Posterior vena cava (tissue), 2 donors: ENCODE data around the gene SLC12A1. TPM values are rescaled to one million over a fixed set of nuclear protein-coding genes. Genes with fewer than 3 reads are reported as not detected.

Source experiments
- DNase-seq: peaks from one replicate; pipeline ENCODE4 v3.0.0-alpha.2; 2020; ENCODE audit warnings: low spot score
- intact Hi-C, 2 donors: fragments of 100-400 bp; cut with DNase I; formaldehyde crosslinking; loops; one replicate each; pipeline versions ENCODE4 v1.14.1 to v1.14.2; 2022 to 2023
- total RNA-seq, 2 donors: library from RNA; stranded (reverse); fragmentation: NEBNext Ultra II Directional; extraction: Animal tissue kit (Norgen Biotek cat#: 25700); gene quantifications; one replicate each; pipeline ENCODE4 v1.2.1, GENCODE V29; 2021
- donor health status: DM: yes; HTN: yes; CAD: no.
- donor health status: DM: yes; HTN: yes; CAD: no.

Gene SLC12A1
- total RNA-seq, 2 donors from 2014 or later: not detected

DNA sequence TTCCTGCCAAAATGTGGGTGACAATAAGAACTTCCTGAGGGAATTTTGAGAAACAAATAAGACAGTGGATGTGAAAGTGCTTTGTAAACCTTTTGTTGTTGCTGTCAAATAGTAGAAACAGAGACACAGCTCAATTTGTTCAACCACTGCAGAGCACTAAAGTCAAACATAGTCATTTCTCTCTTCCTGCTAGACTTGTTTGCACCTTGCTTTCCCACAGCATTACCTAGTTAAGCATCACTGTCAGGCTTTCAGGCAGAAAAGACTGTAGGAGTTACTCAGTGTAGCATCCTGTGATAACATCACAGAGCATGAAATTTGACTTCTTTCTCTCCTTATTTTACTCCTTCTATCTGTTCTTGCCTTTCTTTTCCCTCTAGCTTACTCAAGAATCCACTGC lies 27.1 kb downstream of the SLC12A1 start:
- intact Hi-C loops: no loop called here
- no peak for DNase-seq

DNA sequence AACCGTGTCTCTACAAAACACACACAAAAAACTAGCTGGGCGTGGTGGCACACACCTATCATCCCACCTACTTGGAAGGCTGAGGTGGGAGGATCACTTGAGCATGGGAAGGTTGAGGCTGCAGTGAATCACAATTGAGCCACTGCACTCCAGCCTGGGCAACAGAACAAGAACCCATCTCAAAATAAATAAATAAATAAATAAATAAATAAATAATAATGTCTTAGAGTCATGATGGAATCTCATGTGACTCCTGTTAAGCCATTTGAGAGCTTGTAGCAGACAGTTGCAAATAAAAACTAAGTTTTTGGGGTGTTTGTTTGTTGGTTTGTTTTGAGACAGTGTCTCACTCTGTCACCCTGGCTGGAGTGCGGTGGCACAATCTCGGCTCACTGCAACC lies 33.2 kb downstream of the SLC12A1 start:
- intact Hi-C loops: no loop called here
- no peak for DNase-seq

DNA sequence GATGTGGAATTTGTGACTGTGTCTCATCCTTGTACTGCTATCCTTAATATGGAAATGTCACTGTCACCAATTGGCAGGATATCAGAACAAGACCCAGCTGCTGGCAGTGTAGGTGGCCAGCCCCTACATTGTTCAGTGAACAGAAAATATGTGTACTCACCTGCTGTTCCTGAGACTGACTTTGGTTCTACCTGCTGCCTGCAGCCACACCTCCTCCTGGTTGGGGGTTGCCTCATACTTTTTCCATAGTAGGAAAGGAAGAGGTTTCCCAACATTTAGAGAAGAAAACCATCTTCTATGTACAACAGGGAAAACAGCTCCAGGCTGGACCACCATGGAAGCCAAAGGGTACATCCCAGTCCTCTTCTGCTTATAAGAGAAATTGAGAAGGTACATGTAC lies 35.9 kb downstream of the SLC12A1 start:
- DNase-seq: no peak
- intact Hi-C loops: no loop called here

DNA sequence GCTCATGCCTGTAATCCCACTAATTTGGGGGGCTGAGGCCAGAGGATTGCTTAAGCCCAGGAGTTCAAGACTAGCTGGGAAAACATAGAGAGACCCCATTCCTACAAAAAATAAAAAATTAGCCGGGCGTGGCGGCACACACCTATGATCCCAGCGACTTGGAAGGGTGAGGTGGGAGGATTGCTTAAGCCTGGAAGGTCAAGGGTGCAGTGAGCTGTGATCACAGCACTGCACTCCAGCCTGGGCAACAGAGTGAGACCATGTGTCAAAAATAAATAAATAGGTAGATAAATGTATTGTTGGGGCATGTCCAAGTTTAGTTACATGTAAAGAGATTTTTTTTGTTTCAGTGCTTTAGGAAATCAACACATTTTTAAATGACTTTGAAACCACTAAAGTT lies 36.4 kb downstream of the SLC12A1 start:
- DNase-seq: no peak

DNA sequence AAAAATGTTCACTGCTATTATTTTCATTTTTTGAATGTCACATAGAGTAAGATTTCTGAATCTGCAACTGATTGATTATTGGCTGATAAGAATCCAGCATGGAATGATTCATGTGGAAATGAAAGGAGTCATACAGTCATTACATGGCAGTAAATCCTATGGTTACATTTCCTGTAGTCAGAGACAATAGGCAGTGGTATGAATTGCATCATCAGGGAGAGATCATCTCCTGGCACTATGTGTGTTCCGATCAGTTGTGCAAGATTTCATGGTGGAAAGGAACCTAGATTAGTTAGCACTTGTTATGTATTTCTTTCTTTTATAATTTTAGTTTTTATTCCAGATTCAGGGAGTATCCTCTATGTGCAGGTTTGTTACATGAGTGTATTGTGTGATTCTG lies 38.8 kb downstream of the SLC12A1 start:
- DNase-seq: no peak
- intact Hi-C loops: loop anchor here in 1 of 2 donors (5.0 kb wide), 1 partner anchor 488 kb away; no protein-coding TSS in a partner anchor

More for the DNA sequence above, 36.4 kb downstream of the SLC12A1 start:
- intact Hi-C loops: no loop called here

DNA sequence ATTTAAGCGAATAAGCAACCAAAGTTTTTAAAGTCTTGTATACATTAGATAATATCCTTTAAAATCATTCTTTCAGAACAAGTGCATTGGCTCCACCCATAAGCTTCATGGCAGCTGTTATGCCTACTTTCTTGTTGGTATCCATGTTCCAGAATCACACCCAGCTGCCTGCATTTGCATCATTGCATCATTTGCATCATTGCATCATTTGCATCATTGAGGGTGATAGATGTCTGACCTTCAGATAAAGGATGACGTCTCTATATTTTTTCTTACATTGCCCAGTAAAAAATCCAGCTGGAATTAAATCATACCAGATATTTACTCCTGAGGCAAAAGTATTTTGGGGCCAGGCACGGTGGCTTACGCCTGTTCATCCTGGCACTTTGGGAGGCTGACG lies 42.3 kb downstream of the SLC12A1 start:
- intact Hi-C loops: loop anchor here in 1 of 2 donors (5.0 kb wide), 1 partner anchor 491 kb away; no protein-coding TSS in a partner anchor
- no peak for DNase-seq

DNA sequence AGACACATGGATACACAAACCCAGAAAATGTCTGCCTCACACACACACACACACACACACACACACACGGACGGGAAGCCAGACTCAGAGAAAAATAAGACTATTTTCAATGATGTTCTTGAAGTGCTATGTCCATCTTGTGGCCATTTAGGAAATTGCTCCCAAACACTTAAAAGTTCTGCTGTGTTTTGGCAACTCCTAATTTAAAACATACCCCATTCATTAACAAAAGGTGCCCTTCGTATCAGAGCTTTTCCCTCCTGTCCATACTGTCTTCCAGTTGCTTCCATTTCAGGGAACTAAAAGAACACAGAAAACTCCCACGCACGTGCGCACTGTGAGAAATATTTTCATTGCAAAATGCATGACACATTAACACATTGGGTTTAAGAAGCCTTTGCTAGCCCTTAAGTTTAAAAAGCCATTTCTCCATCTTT lies 44.6 kb downstream of the SLC12A1 start:
- intact Hi-C loops: no loop called here
- DNase-seq: no peak

DNA sequence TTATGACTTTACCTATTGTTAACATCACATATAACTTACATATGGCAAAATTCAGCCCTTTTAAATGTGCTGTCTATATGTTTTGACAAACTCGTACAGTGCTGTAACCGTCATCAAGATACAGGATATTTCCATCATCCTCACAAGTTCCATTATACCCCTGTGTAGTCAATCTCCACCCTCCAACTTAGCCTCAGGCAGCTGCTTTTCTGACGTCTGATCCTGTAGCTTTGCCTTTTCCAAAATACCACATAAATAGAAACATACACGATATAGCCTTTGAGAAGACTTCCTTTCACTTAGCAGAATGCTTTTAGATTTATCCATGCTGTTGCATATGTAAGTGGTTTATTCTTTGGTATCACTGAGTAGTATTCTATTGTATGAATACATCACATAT lies 47.1 kb downstream of the SLC12A1 start:
- intact Hi-C loops: no loop called here
- no peak for DNase-seq

DNA sequence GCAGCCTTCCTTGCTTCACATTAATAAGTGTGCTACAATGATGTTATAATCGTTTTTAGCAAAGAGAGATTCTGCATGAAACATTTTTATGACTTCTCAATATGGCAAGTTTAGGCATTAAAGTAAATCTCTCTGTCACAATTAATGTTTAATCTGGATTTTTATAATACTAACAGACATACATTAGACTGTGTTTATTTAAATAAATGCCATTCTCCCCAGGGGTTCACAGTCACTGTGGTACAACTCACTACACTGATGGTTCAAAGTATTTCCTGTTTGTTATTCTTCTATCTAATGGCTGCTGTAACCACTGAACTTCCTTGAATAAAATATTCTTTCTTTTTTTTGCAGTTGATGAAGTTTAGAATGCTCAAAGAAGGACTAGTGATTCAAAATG lies 59.0 kb downstream of the SLC12A1 start:
- DNase-seq: no peak
- intact Hi-C loops: no loop called here

DNA sequence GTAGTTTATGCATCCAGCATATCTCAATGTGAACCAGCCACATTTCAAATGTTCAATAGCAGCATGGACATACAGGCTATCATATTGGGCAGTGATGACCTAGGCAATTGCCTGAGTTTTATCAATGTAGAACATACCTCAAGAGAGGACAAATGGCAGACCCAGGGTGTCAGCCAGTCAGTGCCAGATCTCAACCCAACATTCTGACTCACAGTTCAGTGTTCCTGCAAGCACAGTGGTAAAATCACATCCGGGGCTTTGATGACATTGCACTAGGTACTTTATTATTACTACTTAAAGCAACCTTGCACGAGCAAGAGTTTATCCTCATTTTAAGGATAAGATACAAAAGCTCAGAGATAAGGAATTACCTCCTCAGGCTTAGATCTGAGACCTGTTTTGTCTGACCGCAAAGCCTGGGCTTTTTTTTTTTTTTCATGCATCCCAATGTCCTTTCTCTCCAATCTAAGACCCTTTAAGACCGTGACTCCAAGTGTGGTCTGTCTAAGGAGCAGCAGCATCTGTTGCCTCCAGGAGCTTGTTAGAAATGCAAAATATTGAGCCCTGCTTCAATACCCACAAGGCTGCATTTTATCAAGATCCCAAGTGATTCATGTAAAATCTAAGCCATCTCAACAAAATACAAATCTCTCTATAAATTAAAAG lies 60.1 kb downstream of the SLC12A1 start:
- intact Hi-C loops: no loop called here
- DNase-seq: no peak

DNA sequence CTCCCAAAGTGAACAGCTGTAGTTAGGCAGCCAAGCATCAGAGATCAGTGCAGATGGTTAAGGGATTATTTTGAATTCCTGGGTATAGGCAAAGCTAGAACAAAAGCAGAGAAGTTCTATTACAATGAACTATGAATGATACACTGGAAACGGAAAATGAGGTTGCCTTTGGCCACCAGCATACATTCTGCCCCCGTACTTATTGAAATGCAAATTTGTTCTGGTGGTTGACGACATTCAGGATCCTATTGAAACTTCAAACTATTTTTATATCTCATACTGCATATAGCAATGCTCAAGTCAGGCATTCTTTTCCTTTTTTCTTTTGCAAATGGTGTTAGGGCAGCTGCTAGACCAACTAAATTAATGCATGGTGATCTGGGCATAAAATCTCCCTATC lies 61.7 kb downstream of the SLC12A1 start:
- DNase-seq: no peak
- intact Hi-C loops: no loop called here

DNA sequence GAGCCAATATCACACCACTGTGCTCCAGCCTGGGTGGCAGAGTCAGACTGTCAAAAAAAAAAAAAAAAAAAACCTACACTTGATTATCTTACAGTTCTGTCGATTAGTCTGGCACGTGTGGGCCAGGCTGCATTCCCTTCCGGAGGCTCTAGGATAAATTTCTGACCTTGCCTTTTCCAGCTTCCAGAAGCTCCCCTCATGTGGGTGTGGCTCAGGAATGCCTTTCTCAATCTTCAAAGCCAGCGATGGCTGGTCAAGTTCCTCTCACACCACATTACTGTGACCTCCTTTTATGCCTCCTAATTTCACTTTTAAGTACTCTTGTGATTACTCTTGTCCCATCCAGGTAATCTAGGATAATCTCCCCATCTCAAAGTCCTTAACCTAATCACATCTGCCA lies 66.9 kb downstream of the SLC12A1 start:
- DNase-seq: no peak
- intact Hi-C loops: no loop called here

DNA sequence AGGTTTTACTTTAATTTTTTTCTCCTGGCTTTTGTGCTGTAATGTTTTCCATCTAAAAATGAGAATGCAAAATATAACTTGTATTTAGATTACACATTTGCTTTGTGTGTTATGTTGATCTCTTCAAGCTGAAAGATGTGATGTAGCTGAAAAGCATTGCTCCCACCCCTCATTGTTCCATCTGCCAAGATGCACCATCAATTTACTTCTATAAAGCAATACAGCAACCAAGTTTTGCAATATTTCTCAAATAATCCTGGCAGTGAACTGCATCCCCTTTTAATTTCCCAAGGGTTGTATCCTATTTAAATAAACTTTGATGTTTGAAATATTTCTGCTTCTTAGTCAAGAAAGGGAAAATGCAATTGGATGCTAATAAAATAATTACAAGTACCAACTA lies 72.6 kb downstream of the SLC12A1 start:
- DNase-seq: no peak
- intact Hi-C loops: no loop called here

DNA sequence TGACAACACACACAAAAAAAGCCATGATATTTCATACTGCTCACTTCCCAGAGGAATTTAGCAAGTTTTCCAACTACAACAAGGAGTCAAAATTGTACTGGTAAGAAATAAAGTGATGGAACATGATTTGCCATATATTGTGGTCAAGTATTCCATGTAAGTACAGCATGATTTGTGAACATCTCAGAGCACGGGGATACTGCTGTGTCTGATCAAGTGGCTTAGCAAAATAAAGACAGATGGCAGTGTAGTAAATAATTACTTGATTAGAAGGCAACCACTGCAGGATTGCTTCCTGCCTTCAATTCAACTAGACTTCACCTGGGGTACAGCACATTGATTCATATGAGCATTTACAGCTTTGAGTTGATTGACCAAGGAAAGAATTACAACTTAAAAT lies 73.5 kb downstream of the SLC12A1 start:
- intact Hi-C loops: no loop called here

DNA sequence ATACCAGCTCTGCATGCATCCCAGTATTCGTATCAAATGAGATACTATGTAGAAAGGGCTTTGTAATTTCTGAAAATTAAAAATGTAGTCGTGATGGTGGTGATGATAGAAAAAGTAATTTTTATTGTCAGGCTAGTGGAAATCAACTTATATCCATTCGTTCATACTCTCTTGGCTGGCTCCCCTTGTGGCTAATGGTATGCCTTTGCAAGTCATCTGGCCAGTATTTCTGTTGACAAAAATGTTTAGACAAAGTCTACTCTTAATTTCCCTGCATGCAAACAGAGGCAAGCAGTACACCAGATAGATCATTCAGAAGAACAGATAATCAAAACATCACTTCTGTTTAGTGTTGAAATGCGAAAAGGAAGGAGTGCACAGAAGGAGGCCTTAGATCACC lies 75.6 kb downstream of the SLC12A1 start:
- no peak for DNase-seq
- intact Hi-C loops: no loop called here

More for the DNA sequence above, 73.5 kb downstream of the SLC12A1 start:
- DNase-seq: no peak

DNA sequence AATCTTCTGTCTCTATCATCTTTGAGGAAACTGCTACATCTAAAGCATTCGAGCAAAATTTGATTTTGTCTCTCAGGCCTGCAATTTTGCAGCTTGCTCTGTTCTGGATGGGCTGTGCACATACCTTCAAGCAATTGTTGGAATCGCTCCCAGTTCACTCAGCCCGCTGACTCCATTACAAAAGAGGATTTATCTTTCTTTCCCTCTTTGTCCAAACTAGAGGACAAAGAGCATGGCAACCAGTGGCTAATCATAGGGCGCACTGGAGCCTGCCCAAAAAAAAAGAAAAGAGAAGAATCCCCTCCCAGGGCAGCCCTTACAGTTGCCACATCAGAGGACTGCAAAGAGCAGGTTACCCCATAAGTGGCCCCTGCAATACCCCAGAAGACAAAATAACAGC lies 76.1 kb downstream of the SLC12A1 start:
- intact Hi-C loops: no loop called here
- no peak for DNase-seq

DNA sequence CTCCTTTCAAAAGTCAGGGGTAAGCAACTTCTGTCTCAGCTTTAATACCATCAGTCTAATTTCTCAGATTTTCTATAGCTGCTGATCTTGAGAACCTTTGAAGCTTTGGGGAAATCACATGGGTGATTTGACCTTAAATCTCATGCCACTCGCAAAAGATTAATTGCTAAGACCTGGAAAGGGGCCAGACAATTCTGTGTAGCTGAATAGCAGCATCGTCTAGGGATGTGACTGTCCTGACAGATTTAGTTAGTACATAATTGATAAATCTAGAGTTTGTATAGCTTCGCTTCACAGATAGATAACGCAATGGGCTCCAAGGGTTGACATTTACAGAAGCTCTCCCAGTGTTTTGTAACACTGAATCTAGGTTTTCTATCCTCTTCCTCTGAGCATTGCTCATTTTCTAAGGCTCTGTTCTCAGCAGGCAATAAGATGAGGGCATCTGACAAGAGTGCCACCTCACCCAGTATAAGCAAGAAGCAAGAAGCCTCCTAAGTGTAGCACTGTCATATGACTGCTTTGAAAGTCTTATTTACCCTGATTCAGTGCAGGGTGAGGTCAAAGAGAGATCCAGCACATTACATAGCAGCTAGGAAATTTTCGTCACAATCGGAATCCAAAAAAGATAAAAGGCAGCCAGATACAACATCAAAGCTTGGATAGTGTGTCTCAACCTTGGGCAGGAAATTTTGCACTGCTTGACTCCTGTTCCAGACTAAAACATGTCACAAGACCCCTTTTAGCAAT lies 77.5 kb downstream of the SLC12A1 start:
- DNase-seq: no peak
- intact Hi-C loops: no loop called here

DNA sequence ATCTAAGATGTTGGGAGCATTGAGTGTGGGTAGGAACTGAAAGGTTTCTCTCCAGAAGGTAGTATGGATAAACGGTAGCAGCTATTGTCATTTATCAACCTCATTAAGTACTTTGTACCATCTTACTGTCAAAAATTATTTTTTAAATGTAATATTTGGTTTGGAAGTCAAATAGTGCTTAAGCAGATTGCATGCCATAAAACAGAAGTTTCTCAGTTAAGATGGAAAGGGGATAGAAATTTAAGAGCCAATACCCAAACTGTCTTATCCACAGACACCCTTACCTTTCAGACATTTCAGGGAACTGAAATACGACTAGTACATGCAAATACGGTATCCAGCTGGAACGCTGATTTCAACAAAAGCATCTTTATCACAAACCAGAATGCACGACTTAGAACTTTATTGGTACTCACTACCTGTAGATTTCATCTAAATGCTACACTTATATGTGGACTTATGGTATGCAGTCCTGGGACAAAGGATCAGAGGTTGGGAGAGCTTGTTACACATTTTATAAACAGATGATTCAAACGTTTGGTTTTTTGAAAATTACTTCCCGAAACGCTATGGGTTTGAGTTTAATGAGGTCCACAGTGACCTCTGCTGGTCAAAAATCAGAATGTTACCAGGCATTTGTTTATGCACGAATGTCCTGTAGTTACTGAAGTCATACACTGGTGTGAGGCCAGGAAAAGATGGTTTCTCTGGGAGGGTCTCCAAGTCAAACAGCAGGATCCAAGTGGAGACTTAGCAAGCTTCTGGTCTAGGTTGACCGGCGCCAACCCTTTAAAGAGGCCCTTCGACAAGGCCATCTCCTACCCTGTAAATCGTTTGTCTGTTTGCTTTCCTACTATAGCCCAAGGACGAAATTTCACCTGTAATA lies 79.5 kb downstream of the SLC12A1 start:
- intact Hi-C loops: no loop called here
- no peak for DNase-seq

DNA sequence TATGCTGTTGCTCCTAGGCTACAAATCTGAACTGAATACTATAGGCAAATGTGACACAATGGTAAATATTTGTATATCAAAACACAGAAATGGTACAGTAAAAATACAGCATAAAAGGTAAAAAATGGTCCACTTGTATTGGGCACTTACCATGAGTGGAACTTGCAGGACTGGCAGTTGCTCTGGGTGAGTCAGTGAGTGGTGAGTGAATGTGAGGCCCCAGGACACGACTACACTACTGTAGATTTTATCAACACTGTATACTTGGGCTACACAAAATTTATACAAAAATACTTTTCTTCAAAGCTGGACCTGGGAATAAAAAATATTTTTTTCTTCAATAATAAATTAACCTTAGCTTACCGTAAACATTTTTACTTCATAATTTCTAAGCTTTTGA lies 83.5 kb downstream of the SLC12A1 start:
- intact Hi-C loops: no loop called here

DNA sequence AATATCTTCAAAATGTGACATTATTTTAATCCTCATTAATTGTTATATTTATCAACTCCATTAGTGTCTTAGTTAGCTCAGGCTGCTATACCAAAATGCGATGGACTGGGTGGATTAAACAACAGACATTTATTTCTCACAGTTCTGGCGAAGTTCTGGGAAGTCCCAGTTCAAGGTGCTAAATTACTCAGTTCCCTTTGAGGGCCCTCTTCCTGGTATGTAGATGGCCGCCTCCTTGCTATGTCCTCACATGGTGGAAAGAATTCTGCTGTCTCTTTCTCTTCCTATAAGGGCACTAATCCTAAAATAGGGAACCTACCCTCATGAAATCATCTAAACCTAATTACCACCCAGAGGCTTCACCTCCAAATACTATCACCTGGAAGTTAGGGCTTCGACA lies 86.4 kb downstream of the SLC12A1 start:
- DNase-seq: no peak
- intact Hi-C loops: no loop called here

More for the DNA sequence above, 83.5 kb downstream of the SLC12A1 start:
- no peak for DNase-seq
